HUES6 (cell line): Measurements from ENCODE around the gene IGHMBP2.

Experiments
- H3K27ac ChIP-seq: 2 replicates; pipeline ENCODE4 v1.7.0; 2013; ENCODE audit warnings: low read depth, mild to moderate bottlenecking, low read length, inconsistent platforms
- H3K27me3 ChIP-seq: 2 replicates; pipeline ENCODE4 v1.6.1; 2013; ENCODE audit warnings: low read length; ENCODE audit not compliant: control insufficient read depth, insufficient read depth
- H3K36me3 ChIP-seq: 2 replicates; pipeline ENCODE4 v1.6.1; 2013; ENCODE audit warnings: low read length; ENCODE audit not compliant: control insufficient read depth, insufficient read depth
- H3K4me1 ChIP-seq: 2 replicates; pipeline ENCODE4 v1.6.1; 2013; ENCODE audit warnings: low read length; ENCODE audit not compliant: control insufficient read depth, insufficient read depth
- H3K4me3 ChIP-seq: 2 replicates; pipeline ENCODE4 v1.5.1; 2013; ENCODE audit warnings: low read depth, low read length
- H3K9ac ChIP-seq: one replicate; pipeline ENCODE4 v1.6.1; 2013; ENCODE audit warnings: mild to moderate bottlenecking, low read length
- H3K9me3 ChIP-seq: 2 replicates; pipeline ENCODE4 v1.6.1; 2013; ENCODE audit warnings: low read depth, low read length; ENCODE audit not compliant: control insufficient read depth, insufficient read depth

IGHMBP2 gene

DNA sequence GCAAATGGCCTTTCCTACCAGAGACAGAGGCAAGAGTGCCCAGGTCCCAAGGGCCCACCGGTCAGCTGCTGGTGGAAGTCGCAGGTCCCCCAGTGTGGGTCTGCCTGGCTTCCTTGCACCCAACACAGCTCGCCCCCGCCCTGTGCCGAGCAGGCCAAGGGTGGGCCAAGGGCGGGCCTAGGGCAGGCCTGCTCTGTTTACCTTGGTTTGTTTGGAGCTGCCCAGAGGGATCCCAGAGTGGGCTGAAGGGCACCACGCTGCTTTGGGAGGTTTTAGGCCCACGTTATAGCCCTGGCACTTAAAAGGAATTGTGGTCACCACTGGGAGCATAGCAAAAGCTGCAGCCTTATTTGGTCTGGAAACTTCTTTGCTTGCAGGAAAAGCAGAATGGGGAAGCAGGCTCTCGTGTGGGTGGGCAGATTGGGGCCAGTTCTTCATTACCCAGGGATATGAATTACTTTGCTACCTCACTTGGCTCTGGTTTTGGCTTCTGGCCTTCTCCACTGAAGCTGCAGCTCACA is 39.1 kb downstream of the IGHMBP2 start:
- Histone ChIP-seq H3K4me3 (no peak overlapping the region), H3K9ac (no peak overlapping the region), H3K36me3 (peaks cover 28% of the 10 kb centered on the region), H3K27me3 (no peaks in the 10 kb centered on the region), H3K4me1 (peaks cover 5% of the 10 kb centered on the region; the same call in 1 of the 2 replicates), H3K9me3 (no peaks in the 10 kb centered on the region), H3K27ac (no peak overlapping the region)

DNA sequence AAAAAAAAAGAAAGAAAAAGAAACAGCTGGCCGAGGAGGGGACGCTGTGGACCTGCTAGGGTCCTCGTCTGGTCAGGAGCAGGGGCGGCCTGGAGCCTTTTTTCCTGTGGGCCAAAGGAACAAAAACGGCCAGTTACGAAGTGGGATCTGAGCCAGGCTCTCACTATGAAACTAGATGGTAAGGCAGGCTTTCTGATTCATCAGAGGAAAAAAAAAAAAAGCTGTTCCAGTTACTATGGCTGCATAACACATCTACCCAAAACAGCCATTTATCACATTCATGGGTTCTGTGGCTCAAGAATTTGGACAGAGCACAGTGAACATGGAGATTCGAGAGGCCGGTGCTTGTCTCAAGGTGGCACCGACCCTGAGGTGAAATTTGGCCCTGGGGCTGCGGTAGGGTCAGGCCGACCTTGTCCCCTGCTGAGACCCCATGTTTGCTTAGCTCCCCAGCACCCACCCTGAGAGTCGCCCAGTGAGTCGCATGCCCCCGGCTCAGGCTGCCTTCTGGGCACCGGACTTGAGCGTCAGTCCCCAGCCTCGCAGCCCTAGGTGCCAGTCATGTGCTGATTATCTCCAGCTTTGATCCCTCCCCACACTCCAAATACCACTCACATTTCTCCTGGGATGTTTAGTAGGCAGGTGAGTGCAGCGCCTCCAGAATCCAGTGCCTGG is 42.9 kb downstream of the IGHMBP2 start:
- no peak overlapping the region for H3K9ac ChIP-seq
- H3K36me3 ChIP-seq, result no peaks in the 10 kb centered on the region
- no peaks in the 10 kb centered on the region for H3K27me3 ChIP-seq
- H3K4me3 ChIP-seq, result no peak overlapping the region
- H3K4me1 ChIP-seq, result peaks cover 13% of the 10 kb centered on the region
- H3K27ac ChIP-seq, result no peak overlapping the region
- no peaks in the 10 kb centered on the region for H3K9me3 ChIP-seq

DNA sequence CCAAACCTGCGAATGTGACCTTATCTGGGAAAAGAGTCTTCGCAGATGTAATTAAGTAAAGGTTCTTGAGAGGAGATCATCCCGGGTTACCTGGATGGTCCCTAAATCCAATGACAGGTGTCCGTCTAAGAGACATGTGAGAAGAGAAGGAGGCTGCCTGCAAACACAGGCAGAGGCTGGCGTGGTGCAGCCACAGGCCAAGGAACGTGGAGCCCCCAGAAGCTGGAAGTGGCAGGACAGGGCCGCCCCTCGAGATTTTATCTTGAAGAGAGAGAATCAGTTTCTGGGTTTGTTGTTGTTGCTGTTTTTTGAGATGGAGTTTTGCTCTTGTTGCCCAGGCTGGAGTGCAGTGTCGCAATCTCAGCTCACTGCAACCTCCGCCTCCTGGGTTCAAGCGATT is 43.5 kb downstream of the IGHMBP2 start:
- H3K4me1 ChIP-seq, result peaks cover 13% of the 10 kb centered on the region
- H3K36me3 ChIP-seq, result no peaks in the 10 kb centered on the region
- H3K27ac ChIP-seq, result no peak overlapping the region
- no peak overlapping the region for H3K9ac ChIP-seq
- no peaks in the 10 kb centered on the region for H3K9me3 ChIP-seq
- H3K4me3 ChIP-seq, result no peak overlapping the region
- no peaks in the 10 kb centered on the region for H3K27me3 ChIP-seq

DNA sequence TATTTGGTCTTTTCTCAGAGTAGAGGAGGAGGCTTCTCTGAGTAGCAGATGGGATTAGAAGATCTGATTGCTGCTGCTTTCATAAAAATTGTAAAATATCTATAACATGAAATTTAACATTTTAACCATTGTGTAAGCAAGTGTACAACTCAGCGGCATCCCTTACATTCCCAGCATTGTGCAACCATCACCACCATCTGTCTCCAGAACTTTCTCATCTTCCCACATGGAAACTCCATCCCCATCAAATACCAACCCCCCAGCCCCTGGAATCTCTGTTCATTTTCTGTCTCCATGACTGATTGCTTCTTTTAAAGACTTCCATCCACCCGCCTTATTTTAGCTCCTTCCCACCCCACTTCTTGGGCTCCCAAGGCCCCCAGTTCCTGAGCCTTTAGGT is 44.8 kb downstream of the IGHMBP2 start:
- Histone ChIP-seq H3K27ac (no peak overlapping the region), H3K4me3 (no peak overlapping the region)

GRCh38 chr11:68948935-68949334 is 45.2 kb downstream of the IGHMBP2 start:
- Histone ChIP-seq H3K27ac (no peak overlapping the region), H3K27me3 (no peaks in the 10 kb centered on the region), H3K9ac (no peak overlapping the region), H3K4me3 (no peak overlapping the region), H3K36me3 (no peaks in the 10 kb centered on the region), H3K9me3 (no peaks in the 10 kb centered on the region), H3K4me1 (peaks cover 13% of the 10 kb centered on the region)

More for the DNA sequence above, 44.8 kb downstream of the IGHMBP2 start:
- Histone ChIP-seq H3K9me3 (no peaks in the 10 kb centered on the region), H3K36me3 (no peaks in the 10 kb centered on the region), H3K9ac (no peak overlapping the region), H3K4me1 (peaks cover 13% of the 10 kb centered on the region), H3K27me3 (no peaks in the 10 kb centered on the region)

- Histone ChIP-seq H3K27ac (no peak overlapping the region), H3K9me3 (no peaks in the 10 kb centered on the region), H3K27me3 (no peaks in the 10 kb centered on the region), H3K9ac (no peak overlapping the region), H3K36me3 (no peaks in the 10 kb centered on the region), H3K4me3 (no peak overlapping the region), H3K4me1 (peaks cover 17% of the 10 kb centered on the region)
Observed at GRCh38 chr11:68950270-68950669, 46.6 kb downstream of the IGHMBP2 start.

GRCh38 chr11:68950762-68951161 is 47.1 kb downstream of the IGHMBP2 start:
- no peaks in the 10 kb centered on the region for H3K27me3 ChIP-seq
- H3K4me1 ChIP-seq, result peaks cover 22% of the 10 kb centered on the region
- H3K36me3 ChIP-seq, result no peaks in the 10 kb centered on the region
- H3K27ac ChIP-seq, result no peak overlapping the region
- no peak overlapping the region for H3K9ac ChIP-seq
- no peak overlapping the region for H3K4me3 ChIP-seq
- no peaks in the 10 kb centered on the region for H3K9me3 ChIP-seq

GRCh38 chr11:68954836-68955606 is 51.3 kb downstream of the IGHMBP2 start:
- H3K27me3 ChIP-seq, result no peaks in the 10 kb centered on the region
- no peak overlapping the region for H3K27ac ChIP-seq
- no peak overlapping the region for H3K4me3 ChIP-seq
- no peaks in the 10 kb centered on the region for H3K36me3 ChIP-seq
- no peaks in the 10 kb centered on the region for H3K9me3 ChIP-seq
- H3K4me1 ChIP-seq, result peaks cover 16% of the 10 kb centered on the region
- no peak overlapping the region for H3K9ac ChIP-seq

- Histone ChIP-seq H3K4me1 (peaks cover 14% of the 10 kb centered on the region), H3K4me3 (no peak overlapping the region), H3K9ac (no peak overlapping the region), H3K27me3 (no peaks in the 10 kb centered on the region), H3K36me3 (no peaks in the 10 kb centered on the region), H3K9me3 (no peaks in the 10 kb centered on the region), H3K27ac (no peak overlapping the region)
Observed at GRCh38 chr11:68955607-68955958, 51.9 kb downstream of the IGHMBP2 start.

DNA sequence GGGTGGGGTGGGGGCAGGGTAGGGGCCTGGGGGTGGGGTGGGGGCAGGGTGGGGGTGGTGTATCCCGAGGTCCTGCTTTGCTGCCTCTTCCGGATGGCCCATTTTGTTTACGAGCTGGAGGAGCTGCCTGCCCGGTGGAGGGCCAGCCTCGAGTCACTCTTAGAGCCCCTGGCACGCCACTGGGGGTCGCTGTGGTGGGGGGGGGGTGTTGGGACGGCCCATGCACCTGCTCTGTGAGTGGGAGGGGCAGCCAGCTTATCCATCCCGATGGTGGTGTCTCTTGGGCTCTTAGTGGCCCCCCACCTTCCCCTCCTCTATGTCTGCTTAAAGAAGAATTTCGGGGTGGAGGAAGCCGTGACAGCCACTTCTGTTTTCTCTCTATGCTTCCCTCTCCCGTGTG is 52.5 kb downstream of the IGHMBP2 start:
- Histone ChIP-seq H3K9me3 (no peaks in the 10 kb centered on the region), H3K27me3 (no peaks in the 10 kb centered on the region), H3K9ac (no peak overlapping the region), H3K4me1 (peaks cover 8% of the 10 kb centered on the region; the same call in 1 of the 2 replicates), H3K4me3 (no peak overlapping the region), H3K36me3 (no peaks in the 10 kb centered on the region), H3K27ac (no peak overlapping the region)

GRCh38 chr11:68956547-68957254 is 53.0 kb downstream of the IGHMBP2 start:
- no peak overlapping the region for H3K9ac ChIP-seq
- no peaks in the 10 kb centered on the region for H3K27me3 ChIP-seq
- H3K27ac ChIP-seq, result no peak overlapping the region
- H3K36me3 ChIP-seq, result no peaks in the 10 kb centered on the region
- no peak overlapping the region for H3K4me3 ChIP-seq
- H3K9me3 ChIP-seq, result no peaks in the 10 kb centered on the region
- peaks cover 8% of the 10 kb centered on the region; the same call in 1 of the 2 replicates for H3K4me1 ChIP-seq
